ENCODE results near the gene CHST8.
"Not testable (repeated sequence)": the region's sequence is repeated elsewhere in the genome, so short reads cannot be mapped to it uniquely, and the experiment has no call there.

Gene CHST8

DNA sequence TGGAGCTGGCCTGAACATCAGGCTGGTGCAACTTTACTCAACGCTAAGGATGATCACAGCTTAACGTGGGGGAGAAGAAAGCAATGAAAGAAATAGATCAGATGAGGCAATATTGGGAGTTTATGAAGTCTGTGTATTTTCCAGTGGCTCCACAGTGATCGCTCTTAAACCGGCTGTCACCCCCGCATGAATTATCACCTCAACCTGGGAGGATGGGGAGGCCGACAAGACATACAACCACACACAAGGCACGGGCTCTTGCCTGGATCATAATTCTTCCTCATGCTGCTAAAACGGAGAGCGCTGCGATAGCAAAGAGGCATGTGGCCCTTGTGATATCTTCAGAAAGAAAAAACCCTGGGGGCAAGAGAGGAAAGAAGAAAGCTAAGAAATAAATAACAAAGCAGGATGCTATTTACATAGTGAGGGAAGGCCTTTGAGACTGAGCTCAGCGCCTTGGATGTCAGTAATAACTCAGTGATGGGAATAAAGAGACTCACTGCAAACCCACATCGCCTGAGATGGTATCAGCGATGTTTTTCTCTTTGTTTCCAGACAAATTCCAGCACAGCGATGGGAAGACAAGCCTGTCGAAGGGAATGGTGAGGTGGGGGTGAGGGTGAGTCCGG, 19.1 kb upstream of the CHST8 start:
- peaks cover 14 to 28% of the 10 kb centered on the region in 2 donors for H3K9me3 ChIP-seq (ENCODE audit: control insufficient read depth in 1 of 2, low read length in 2 of 2)
- H3K27ac ChIP-seq (ENCODE audit: low read length): no peak overlapping the region
- no peaks in the 10 kb centered on the region for H3K36me3 ChIP-seq (ENCODE audit: control insufficient read depth in 1 of 2, insufficient read depth in 2 of 2, low read length in 2 of 2)
- no peak overlapping the region for H3K4me3 ChIP-seq (ENCODE audit: low read depth in 1 of 2, low read length in 2 of 2)
- no peaks in the 10 kb centered on the region for H3K27me3 ChIP-seq (ENCODE audit: low read depth, low read length)
- no peaks in the 10 kb centered on the region for H3K4me1 ChIP-seq (ENCODE audit: control insufficient read depth in 1 of 2, insufficient read depth in 2 of 2, low read length in 2 of 2)

DNA sequence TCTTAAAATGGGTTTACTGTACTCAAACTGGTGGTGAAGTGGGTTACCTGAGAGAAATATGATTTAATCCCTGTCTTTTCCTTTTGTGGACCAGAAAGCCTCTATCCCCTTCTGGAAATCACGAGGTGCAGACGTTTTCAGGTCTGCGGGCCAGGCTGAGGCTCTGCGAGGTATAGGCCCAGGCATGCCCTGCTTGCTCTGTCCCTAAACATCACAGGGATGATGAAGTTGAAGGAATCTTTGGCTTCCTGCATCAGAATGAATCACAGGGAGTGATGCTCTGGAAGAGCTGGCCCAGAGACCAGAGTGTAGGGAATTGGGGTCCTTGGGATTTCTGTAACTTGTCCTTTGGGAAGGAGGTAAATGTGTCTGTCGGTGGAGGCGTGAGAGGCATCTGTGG, 18.4 kb upstream of the CHST8 start:
- Histone ChIP-seq H3K27ac (ENCODE audit: low read length) (no peak overlapping the region), H3K4me3 (ENCODE audit: low read depth in 1 of 2, low read length in 2 of 2) (no peak overlapping the region), H3K9me3 (ENCODE audit: control insufficient read depth in 1 of 2, low read length in 2 of 2) (peaks cover 14 to 28% of the 10 kb centered on the region in 2 donors), H3K4me1 (ENCODE audit: control insufficient read depth in 1 of 2, insufficient read depth in 2 of 2, low read length in 2 of 2) (no peaks in the 10 kb centered on the region), H3K27me3 (ENCODE audit: low read depth, low read length) (no peaks in the 10 kb centered on the region), H3K36me3 (ENCODE audit: control insufficient read depth in 1 of 2, insufficient read depth in 2 of 2, low read length in 2 of 2) (no peaks in the 10 kb centered on the region)

DNA sequence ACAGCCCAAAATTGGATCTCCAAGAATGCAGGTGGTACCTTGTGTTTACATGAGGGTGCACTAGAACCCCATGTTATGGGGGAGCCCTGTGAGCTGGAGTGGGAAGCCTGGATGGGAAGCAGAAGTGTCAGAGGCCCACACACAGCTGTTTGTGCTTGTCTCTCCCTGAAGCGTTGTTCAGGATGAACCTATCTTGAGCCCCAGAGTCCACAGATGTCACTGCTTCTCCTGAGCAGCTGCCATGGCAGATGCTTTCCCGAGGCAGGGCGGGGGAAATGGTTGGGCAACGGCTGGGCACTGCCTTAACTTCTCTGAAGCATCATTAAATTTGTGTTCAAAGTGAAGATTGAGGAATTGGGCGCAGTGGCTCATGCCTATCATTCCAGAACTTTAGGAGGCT, 17.1 kb upstream of the CHST8 start:
- no peaks in the 10 kb centered on the region for H3K4me1 ChIP-seq (ENCODE audit: control insufficient read depth in 1 of 2, insufficient read depth in 2 of 2, low read length in 2 of 2)
- peaks cover 18 to 20% of the 10 kb centered on the region in 2 donors for H3K9me3 ChIP-seq (ENCODE audit: control insufficient read depth in 1 of 2, low read length in 2 of 2)
- no peaks in the 10 kb centered on the region for H3K27me3 ChIP-seq (ENCODE audit: low read depth, low read length)

DNA sequence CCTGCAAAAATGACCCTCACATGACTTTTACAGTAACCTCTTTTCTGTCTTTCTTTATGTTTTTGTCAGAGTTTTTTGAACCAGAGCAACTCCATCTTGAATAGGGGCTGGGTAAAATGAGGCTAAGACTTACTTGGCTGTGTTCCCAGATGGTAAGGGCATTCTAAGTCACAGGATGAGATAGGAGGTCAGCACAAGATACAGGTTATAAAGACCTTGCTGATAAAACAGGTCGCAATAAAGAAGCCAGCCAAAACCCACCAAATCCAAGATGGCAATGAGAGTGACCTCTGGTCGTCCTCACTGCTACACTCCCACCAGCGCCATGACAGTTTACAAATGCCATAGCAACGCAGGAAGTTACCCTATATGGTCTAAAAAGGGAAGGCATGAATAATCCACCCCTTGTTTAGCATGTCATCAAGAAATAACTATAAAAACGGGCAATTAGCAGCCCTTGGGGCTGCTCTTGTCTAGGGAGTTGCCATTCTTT, 15.9 kb upstream of the CHST8 start:
- H3K4me1 ChIP-seq (ENCODE audit: control insufficient read depth in 1 of 2, insufficient read depth in 2 of 2, low read length in 2 of 2); H3K36me3 ChIP-seq (ENCODE audit: control insufficient read depth in 1 of 2, insufficient read depth in 2 of 2, low read length in 2 of 2): not testable (repeated sequence)

More for the DNA sequence above, 17.1 kb upstream of the CHST8 start:
- no peak overlapping the region for H3K27ac ChIP-seq (ENCODE audit: low read length)
- H3K4me3 ChIP-seq (ENCODE audit: low read depth in 1 of 2, low read length in 2 of 2): no peak overlapping the region
- H3K36me3 ChIP-seq (ENCODE audit: control insufficient read depth in 1 of 2, insufficient read depth in 2 of 2, low read length in 2 of 2): no peaks in the 10 kb centered on the region

DNA sequence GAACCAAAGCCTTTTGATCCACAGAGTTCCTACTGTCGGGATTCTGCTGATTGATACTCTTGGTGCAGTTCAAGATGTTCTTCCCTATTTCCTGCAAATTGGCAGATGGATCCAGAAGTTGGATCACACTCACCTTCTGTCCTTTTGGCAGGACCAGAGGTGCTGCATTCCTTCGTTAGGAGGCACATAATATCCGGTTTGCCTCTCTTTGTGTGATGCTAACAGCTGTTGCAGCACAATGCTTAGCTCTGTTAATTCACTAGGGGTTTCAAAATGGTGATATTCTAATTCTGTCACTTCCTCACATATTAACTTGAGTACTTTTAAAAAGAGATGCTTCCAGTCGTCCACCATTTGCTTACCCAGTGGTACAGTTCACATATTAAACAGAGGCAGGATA, 15.2 kb upstream of the CHST8 start:
- H3K4me3 ChIP-seq (ENCODE audit: low read depth in 1 of 2, low read length in 2 of 2): no peak overlapping the region
- H3K36me3 ChIP-seq (ENCODE audit: control insufficient read depth in 1 of 2, insufficient read depth in 2 of 2, low read length in 2 of 2): no peaks in the 10 kb centered on the region
- no peak overlapping the region for H3K27ac ChIP-seq (ENCODE audit: low read length)
- H3K9me3 ChIP-seq (ENCODE audit: control insufficient read depth in 1 of 2, low read length in 2 of 2): peaks cover 8 to 22% of the 10 kb centered on the region in 2 donors
- no peaks in the 10 kb centered on the region for H3K4me1 ChIP-seq (ENCODE audit: control insufficient read depth in 1 of 2, insufficient read depth in 2 of 2, low read length in 2 of 2)
- H3K27me3 ChIP-seq (ENCODE audit: low read depth, low read length): no peaks in the 10 kb centered on the region

More for the DNA sequence above, 15.9 kb upstream of the CHST8 start:
- not testable (repeated sequence) for H3K27ac ChIP-seq (ENCODE audit: low read length); H3K4me3 ChIP-seq (ENCODE audit: low read depth in 1 of 2, low read length in 2 of 2); H3K27me3 ChIP-seq (ENCODE audit: low read depth, low read length)
- peaks cover 15 to 26% of the 10 kb centered on the region in 2 donors for H3K9me3 ChIP-seq (ENCODE audit: control insufficient read depth in 1 of 2, low read length in 2 of 2)

DNA sequence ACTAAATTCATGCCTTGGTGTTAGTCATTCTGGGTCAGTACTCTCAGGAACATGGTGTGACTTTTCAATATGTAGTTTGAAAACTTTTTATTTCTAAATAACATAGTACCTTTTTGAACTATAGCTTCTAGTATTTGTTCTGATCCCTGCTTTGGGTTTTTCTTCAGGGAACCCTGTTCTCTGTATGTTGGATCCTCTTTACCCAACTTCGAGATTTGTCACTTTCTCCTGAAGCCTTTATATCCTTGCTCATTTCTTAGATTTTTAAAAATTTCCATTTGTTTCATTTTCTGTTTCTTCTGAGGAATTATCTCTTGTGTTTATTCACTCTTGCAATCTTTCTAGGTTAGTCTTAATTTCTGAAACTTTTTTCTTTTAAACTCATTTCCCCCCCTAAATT, 12.4 kb upstream of the CHST8 start:
- Histone ChIP-seq H3K27me3 (ENCODE audit: low read depth, low read length) (no peaks in the 10 kb centered on the region), H3K36me3 (ENCODE audit: control insufficient read depth in 1 of 2, insufficient read depth in 2 of 2, low read length in 2 of 2) (no peaks in the 10 kb centered on the region), H3K4me3 (ENCODE audit: low read depth in 1 of 2, low read length in 2 of 2) (no peak overlapping the region), H3K9me3 (ENCODE audit: control insufficient read depth in 1 of 2, low read length in 2 of 2) (peaks cover 3 to 8% of the 10 kb centered on the region in 2 donors), H3K27ac (ENCODE audit: low read length) (no peak overlapping the region), H3K4me1 (ENCODE audit: control insufficient read depth in 1 of 2, insufficient read depth in 2 of 2, low read length in 2 of 2) (no peaks in the 10 kb centered on the region)

DNA sequence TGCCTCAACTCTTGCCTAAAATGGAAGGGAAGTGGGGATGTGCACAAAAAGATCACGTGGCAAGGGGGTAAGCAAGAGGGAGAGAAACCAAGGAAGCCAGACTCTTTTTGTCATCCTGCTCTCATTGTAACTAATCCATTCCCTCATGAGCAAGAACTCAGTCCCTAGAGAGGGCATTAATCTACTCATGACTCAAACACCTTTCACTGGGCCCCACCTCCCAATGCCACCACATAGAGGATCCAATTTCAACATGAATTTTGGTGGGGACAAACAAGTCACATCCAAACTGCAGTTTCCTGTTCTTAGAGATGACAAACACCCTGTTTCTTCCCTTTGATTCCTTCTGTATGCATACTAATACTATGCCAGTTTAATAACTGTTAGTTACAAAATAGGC, 11.2 kb upstream of the CHST8 start:
- H3K9me3 ChIP-seq (ENCODE audit: control insufficient read depth in 1 of 2, low read length in 2 of 2): peaks cover 3 to 8% of the 10 kb centered on the region in 2 donors
- no peak overlapping the region for H3K27ac ChIP-seq (ENCODE audit: low read length)
- no peak overlapping the region for H3K4me3 ChIP-seq (ENCODE audit: low read depth in 1 of 2, low read length in 2 of 2)
- H3K27me3 ChIP-seq (ENCODE audit: low read depth, low read length): no peaks in the 10 kb centered on the region
- H3K36me3 ChIP-seq (ENCODE audit: control insufficient read depth in 1 of 2, insufficient read depth in 2 of 2, low read length in 2 of 2): no peaks in the 10 kb centered on the region
- no peaks in the 10 kb centered on the region for H3K4me1 ChIP-seq (ENCODE audit: control insufficient read depth in 1 of 2, insufficient read depth in 2 of 2, low read length in 2 of 2)

DNA sequence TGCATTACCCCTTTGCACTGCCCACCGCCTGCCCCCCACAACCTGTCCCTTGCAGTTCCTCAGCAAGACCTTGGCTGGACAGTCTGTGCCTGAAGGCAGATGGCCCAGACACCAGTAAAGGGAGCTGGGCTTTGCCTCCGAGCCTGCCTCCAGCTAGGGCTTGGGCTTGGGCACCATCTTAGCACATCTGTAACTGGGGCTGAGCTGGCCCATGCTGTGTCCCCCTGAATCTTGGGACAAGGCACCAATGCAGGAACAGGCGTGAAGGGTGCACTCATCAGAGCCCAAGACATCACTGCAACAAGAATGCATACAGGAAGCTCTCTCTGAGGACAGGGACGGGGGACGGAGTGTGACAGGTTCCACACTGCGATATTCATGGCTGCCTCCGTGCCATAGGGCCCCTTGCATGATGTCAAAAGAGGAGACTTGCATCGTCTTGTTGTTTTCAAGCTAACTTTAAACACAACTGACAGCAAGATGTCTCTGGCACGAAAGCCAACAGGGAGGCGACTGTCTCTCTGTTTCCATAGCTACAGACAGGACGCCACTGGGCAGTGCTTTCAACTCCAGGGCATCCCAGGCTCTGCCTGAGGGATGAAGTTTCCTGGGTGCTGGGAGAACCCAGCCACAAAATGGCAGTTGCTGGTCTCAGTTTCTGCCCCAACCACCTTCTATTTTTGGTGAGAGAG, 8.7 kb upstream of the CHST8 start:
- Histone ChIP-seq H3K4me3 (ENCODE audit: low read depth in 1 of 2, low read length in 2 of 2) (no peak overlapping the region), H3K4me1 (ENCODE audit: control insufficient read depth in 1 of 2, insufficient read depth in 2 of 2, low read length in 2 of 2) (no peaks in the 10 kb centered on the region), H3K9me3 (ENCODE audit: control insufficient read depth in 1 of 2, low read length in 2 of 2) (peaks cover 3 to 8% of the 10 kb centered on the region in 2 donors), H3K27ac (ENCODE audit: low read length) (no peak overlapping the region), H3K27me3 (ENCODE audit: low read depth, low read length) (no peaks in the 10 kb centered on the region), H3K36me3 (ENCODE audit: control insufficient read depth in 1 of 2, insufficient read depth in 2 of 2, low read length in 2 of 2) (no peaks in the 10 kb centered on the region)

DNA sequence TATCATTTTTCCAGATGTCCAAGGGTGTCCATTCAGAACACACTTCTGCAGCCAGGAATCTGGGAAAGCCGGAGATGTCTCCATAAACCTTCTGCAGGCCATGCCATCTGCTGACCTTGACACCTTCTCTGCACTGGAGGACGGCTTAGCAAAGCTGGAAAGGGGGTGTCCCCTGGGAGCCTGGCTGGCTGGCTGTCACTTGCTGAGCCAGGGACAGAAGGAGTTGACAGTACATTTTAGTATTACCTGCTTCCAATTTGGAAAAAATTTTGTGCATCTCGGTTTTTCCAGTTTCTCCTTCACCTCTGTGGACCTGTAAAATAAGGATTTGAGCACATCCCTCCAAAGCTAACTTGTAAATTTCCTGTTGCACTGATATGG, 8.1 kb upstream of the CHST8 start:
- no peaks in the 10 kb centered on the region for H3K4me1 ChIP-seq (ENCODE audit: control insufficient read depth in 1 of 2, insufficient read depth in 2 of 2, low read length in 2 of 2)
- H3K9me3 ChIP-seq (ENCODE audit: control insufficient read depth in 1 of 2, low read length in 2 of 2): peaks cover 3 to 8% of the 10 kb centered on the region in 2 donors
- no peaks in the 10 kb centered on the region for H3K27me3 ChIP-seq (ENCODE audit: low read depth, low read length)

DNA sequence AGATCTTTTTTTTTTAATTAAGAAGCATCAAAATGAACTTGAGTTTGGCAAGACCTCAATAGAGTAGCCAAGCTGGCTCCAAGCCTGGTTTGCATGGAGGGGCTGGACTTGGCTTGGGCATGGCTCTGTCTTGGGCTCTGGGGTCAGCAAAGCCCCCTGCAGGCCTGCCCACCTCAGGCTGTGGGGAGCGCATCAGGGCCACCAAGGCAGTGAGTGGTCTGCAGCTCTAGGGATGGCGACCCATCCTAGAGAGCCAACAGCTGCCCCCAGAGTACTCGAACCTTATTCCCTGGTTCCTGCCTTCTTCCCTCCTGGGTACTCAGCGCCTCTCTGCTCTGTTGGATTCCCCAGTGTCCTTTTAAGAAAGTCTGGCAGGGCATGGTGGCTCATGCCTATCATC, 5.4 kb upstream of the CHST8 start:
- Histone ChIP-seq H3K9me3 (ENCODE audit: control insufficient read depth in 1 of 2, low read length in 2 of 2) (no peaks in the 10 kb centered on the region), H3K36me3 (ENCODE audit: control insufficient read depth in 1 of 2, insufficient read depth in 2 of 2, low read length in 2 of 2) (no peaks in the 10 kb centered on the region), H3K27me3 (ENCODE audit: low read depth, low read length) (no peaks in the 10 kb centered on the region), H3K4me3 (ENCODE audit: low read depth in 1 of 2, low read length in 2 of 2) (no peak overlapping the region), H3K4me1 (ENCODE audit: control insufficient read depth in 1 of 2, insufficient read depth in 2 of 2, low read length in 2 of 2) (peaks cover 0 to 2% of the 10 kb centered on the region in 2 donors), H3K27ac (ENCODE audit: low read length) (no peak overlapping the region)

More for the DNA sequence above, 8.1 kb upstream of the CHST8 start:
- no peak overlapping the region for H3K27ac ChIP-seq (ENCODE audit: low read length)
- H3K36me3 ChIP-seq (ENCODE audit: control insufficient read depth in 1 of 2, insufficient read depth in 2 of 2, low read length in 2 of 2): no peaks in the 10 kb centered on the region
- H3K4me3 ChIP-seq (ENCODE audit: low read depth in 1 of 2, low read length in 2 of 2): no peak overlapping the region

DNA sequence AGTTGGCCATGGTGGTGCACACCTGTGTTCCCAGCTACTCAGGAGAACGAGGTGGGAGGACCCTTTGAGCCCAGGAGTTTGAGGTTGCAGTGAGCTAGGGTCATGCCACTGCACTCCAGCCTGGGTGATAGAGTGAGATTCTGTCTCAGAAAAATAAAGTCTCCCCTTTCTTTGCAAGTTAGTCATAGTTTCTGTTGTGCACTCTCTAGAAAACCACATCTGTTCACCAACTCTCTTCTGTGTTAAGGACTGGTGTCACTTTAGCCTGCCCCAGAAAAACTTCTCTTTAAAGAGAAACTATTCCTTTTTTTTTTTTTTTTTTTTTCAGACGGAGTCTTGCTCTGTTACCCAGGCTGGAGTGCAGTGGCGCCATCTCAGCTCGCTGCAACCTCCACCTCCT, 4.9 kb upstream of the CHST8 start:
- Histone ChIP-seq H3K4me3 (ENCODE audit: low read depth in 1 of 2, low read length in 2 of 2) (no peak overlapping the region), H3K27me3 (ENCODE audit: low read depth, low read length) (no peaks in the 10 kb centered on the region), H3K27ac (ENCODE audit: low read length) (no peak overlapping the region), H3K9me3 (ENCODE audit: control insufficient read depth in 1 of 2, low read length in 2 of 2) (no peaks in the 10 kb centered on the region), H3K36me3 (ENCODE audit: control insufficient read depth in 1 of 2, insufficient read depth in 2 of 2, low read length in 2 of 2) (no peaks in the 10 kb centered on the region), H3K4me1 (ENCODE audit: control insufficient read depth in 1 of 2, insufficient read depth in 2 of 2, low read length in 2 of 2) (peaks cover 0 to 5% of the 10 kb centered on the region in 2 donors)
